Bronchial epithelial cell (primary cell): ENCODE measurements around the gene KAZN. TPM values are rescaled to one million over a fixed set of nuclear protein-coding genes. Genes with fewer than 3 reads are reported as not detected.

ENCODE experiments used
- DNase-seq: peaks from one replicate; pipeline ENCODE4 v3.0.0-alpha.2; 2010; ENCODE audit warnings: low read depth
- FAIRE-seq: peaks from 2 replicates; lab custom pipeline; 2011; peaks lifted over from hg19 to GRCh38; lab: Jason Lieb, UNC
- H3K27me3 ChIP-seq: 2 replicates; pipeline ENCODE4 v1.5.1; 2011; ENCODE audit warnings: low read length; ENCODE audit not compliant: control insufficient read depth, insufficient read depth
- H3K36me3 ChIP-seq: 2 replicates; pipeline ENCODE4 v1.5.1; 2011; ENCODE audit warnings: low read length; ENCODE audit not compliant: control insufficient read depth, insufficient read depth
- H3K4me3 ChIP-seq: 2 replicates; pipeline ENCODE4 v1.5.1; 2011; ENCODE audit warnings: mild to moderate bottlenecking, low read depth, low read length, control low read depth
- CTCF ChIP-seq: IDR thresholded peaks from 2 replicates; pipeline ENCODE4 v1.5.1; 2011; ENCODE audit warnings: mild to moderate bottlenecking, moderate library complexity, low read length, control low read depth, inconsistent platforms; ENCODE audit not compliant: insufficient read depth, severe bottlenecking
- total RNA-seq: library from RNA; depleted of rRNA; stranded (reverse); fragments of >200 nt; gene quantifications from 2 replicates; pipeline ENCODE4 v1.2.1, GENCODE V29; 2014

The KAZN gene
- total RNA-seq, 1 donor from 2014 or later: 4.7 TPM

- no peak for FAIRE-seq
- H3K27me3 ChIP-seq: no peaks in the 10 kb centered on the region
- no peak overlapping the region for H3K4me3 ChIP-seq
- DNase-seq: no peak
- peaks cover 3% of the 10 kb centered on the region for H3K36me3 ChIP-seq
- TF ChIP-seq CTCF: no peak
These were observed 409.4 kb downstream of the KAZN start for GRCh38 chr1:15007842-15008241.

- FAIRE-seq (no peak), DNase-seq (no peak)
- no peak for TF ChIP-seq CTCF
- H3K36me3 ChIP-seq: peaks cover 3% of the 10 kb centered on the region
- H3K4me3 ChIP-seq: no peak overlapping the region
- no peaks in the 10 kb centered on the region for H3K27me3 ChIP-seq
These were observed 410.6 kb downstream of the KAZN start for GRCh38 chr1:15008783-15009729.

GRCh38 chr1:15011160-15011559, 412.7 kb downstream of the KAZN start:
- no peaks in the 10 kb centered on the region for H3K27me3 ChIP-seq
- no peak overlapping the region for H3K4me3 ChIP-seq
- TF ChIP-seq CTCF: no peak
- H3K36me3 ChIP-seq: peaks cover 3% of the 10 kb centered on the region
- FAIRE-seq (no peak), DNase-seq (no peak)

- no peaks in the 10 kb centered on the region for H3K27me3 ChIP-seq
- H3K4me3 ChIP-seq: no peak overlapping the region
- no peak for DNase-seq
- TF ChIP-seq CTCF: no peak
- H3K36me3 ChIP-seq: peaks cover 3% of the 10 kb centered on the region
- FAIRE-seq: no peak
These were observed 413.2 kb downstream of the KAZN start for GRCh38 chr1:15011661-15012060.

GRCh38 chr1:15012822-15013221, 414.3 kb downstream of the KAZN start:
- DNase-seq (no peak), FAIRE-seq (no peak)
- Histone ChIP-seq H3K4me3 (no peak overlapping the region), H3K36me3 (peaks cover 3% of the 10 kb centered on the region), H3K27me3 (no peaks in the 10 kb centered on the region)
- no peak for TF ChIP-seq CTCF
